OCI-LY7 (cell line): ENCODE measurements around the gene RNU6-7.

Experiments used
- CTCF ChIP-seq: fragments of 200-600 bp; sonication (generic); conservative IDR thresholded peaks from 2 replicates; pipeline ENCODE4 v1.5.1; 2014; ENCODE audit warnings: mild to moderate bottlenecking, antibody characterized with exemption, low read length, moderate library complexity, mixed read lengths
- EZH2phosphoT487 ChIP-seq: fragments of 200-600 bp; sonication (generic); IDR thresholded peaks from 2 replicates; pipeline ENCODE4 v1.6.1; 2018; ENCODE audit warnings: low read depth, borderline replicate concordance, mild to moderate bottlenecking, mixed run types, antibody characterized with exemption, low read length, moderate library complexity, mixed read lengths

GRCh38 chr14:32190673-32191072 lies 11.2 kb upstream of the RNU6-7 start:
- TF ChIP-seq CTCF (no peak), EZH2phosphoT487 (no peak)
